Measurements from ENCODE around the gene PRSS12. TPM values are rescaled to one million over a fixed set of nuclear protein-coding genes. Genes with fewer than 3 reads are reported as not detected.

PRSS12 gene
- polyA plus RNA-seq, 3 donors: not detected

DNA sequence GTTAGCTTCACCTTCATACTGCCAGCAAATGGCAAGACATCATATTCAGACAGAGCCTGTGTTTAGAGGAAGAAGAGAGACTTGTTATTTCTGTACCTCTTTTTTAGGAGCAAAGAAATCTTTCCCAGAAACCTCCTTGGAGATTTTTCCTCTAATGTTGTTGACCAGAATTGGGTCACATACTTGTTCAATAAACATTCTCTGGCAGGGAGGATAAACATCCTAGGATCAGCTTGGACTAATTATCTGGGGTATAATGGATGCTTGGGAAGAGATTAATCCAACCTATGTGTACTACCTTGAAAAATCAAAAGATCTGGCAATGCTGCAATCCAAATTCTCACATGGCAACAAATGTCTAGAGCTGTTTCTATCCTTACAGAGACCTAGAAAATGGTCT is 8.4 kb upstream of the PRSS12 start:
- no peak overlapping the region for H3K27ac ChIP-seq (ENCODE audit: low read depth in 1 of 2, low read length in 2 of 2)
- peaks cover 2 to 4% of the 10 kb centered on the region in 2 donors for H3K27me3 ChIP-seq (ENCODE audit: control insufficient read depth in 2 of 2, insufficient read depth in 2 of 2, low read length in 2 of 2)
- H4K20me1 ChIP-seq (ENCODE audit: insufficient read depth, low read length): no peaks in the 10 kb centered on the region
- H3K27me3 Mint-ChIP-seq (ENCODE audit: low read depth in 3 of 3): peaks cover 2 to 14% (median 12%) of the 10 kb centered on the region in 3 donors
- no peaks in the 10 kb centered on the region for H3K79me2 ChIP-seq (ENCODE audit: insufficient read depth, low read length)
- H3K9me3 Mint-ChIP-seq: peaks cover 0 to 1% (median 0%) of the 10 kb centered on the region in 7 donors
- DNase-seq: no peak
- no peak overlapping the region for H3K27ac Mint-ChIP-seq
- H3K4me1 ChIP-seq (ENCODE audit: control insufficient read depth in 1 of 2, insufficient read depth in 2 of 2, low read length in 2 of 2): no peaks in the 10 kb centered on the region
- H3K4me2 ChIP-seq (replicated peaks; ENCODE audit: extremely low read depth, low read length, poor library complexity, severe bottlenecking): no peak overlapping the region
- H2AFZ ChIP-seq (ENCODE audit: insufficient read depth, low read depth, low read length, poor library complexity, severe bottlenecking): no peak overlapping the region
- H3K36me3 ChIP-seq (replicated peaks in 1 of 2; ENCODE audit: control insufficient read depth in 1 of 2, insufficient read depth in 2 of 2, low read length in 2 of 2): no peaks in the 10 kb centered on the region
- H3K9me3 ChIP-seq (replicated peaks in 1 of 2; ENCODE audit: control insufficient read depth in 1 of 2, insufficient read depth in 1 of 2, low read length in 2 of 2): no peaks in the 10 kb centered on the region
- H3K4me3 Mint-ChIP-seq: no peak overlapping the region
- no peak overlapping the region for H3K9ac ChIP-seq (ENCODE audit: insufficient read depth, low read length, poor library complexity, severe bottlenecking)
- no peaks in the 10 kb centered on the region for H3K4me1 Mint-ChIP-seq
- intact Hi-C loops (cut with micrococcal nuclease): no loop called here
- H3K4me3 ChIP-seq (replicated peaks in 1 of 3; ENCODE audit: low read depth in 2 of 3, low read length in 3 of 3): no peak overlapping the region
- no peaks in the 10 kb centered on the region for H3K36me3 Mint-ChIP-seq
- TF ChIP-seq, protein P1, sequence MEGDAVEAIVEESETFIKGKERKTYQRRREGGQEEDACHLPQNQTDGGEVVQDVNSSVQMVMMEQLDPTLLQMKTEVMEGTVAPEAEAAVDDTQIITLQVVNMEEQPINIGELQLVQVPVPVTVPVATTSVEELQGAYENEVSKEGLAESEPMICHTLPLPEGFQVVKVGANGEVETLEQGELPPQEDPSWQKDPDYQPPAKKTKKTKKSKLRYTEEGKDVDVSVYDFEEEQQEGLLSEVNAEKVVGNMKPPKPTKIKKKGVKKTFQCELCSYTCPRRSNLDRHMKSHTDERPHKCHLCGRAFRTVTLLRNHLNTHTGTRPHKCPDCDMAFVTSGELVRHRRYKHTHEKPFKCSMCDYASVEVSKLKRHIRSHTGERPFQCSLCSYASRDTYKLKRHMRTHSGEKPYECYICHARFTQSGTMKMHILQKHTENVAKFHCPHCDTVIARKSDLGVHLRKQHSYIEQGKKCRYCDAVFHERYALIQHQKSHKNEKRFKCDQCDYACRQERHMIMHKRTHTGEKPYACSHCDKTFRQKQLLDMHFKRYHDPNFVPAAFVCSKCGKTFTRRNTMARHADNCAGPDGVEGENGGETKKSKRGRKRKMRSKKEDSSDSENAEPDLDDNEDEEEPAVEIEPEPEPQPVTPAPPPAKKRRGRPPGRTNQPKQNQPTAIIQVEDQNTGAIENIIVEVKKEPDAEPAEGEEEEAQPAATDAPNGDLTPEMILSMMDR (IDR thresholded peaks at IDR 0.05): no peak

DNA sequence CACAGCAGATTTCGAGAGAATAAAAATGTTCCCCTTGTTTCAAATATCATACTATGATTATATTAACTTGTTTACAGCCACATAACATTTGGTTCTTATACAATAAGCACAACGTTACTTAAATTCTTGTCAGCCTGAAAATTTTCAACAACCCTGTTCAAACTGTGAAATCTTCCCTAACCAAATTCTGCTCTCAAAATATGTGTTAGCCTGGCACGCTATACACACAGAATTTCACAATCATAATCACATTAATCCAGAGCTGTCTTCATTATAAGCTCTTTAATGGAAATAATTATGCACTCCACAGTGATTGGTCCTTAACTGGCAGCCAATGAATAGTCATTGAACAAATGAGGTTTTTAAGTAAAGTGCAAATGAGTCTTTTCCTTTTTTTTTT is 7.3 kb upstream of the PRSS12 start:
- no peaks in the 10 kb centered on the region for H3K79me2 ChIP-seq (ENCODE audit: insufficient read depth, low read length)
- no peaks in the 10 kb centered on the region for H3K4me1 ChIP-seq (ENCODE audit: control insufficient read depth in 1 of 2, insufficient read depth in 2 of 2, low read length in 2 of 2)
- no peak overlapping the region for H3K9ac ChIP-seq (ENCODE audit: insufficient read depth, low read length, poor library complexity, severe bottlenecking)
- no peak overlapping the region for H2AFZ ChIP-seq (ENCODE audit: insufficient read depth, low read depth, low read length, poor library complexity, severe bottlenecking)
- Mint-ChIP-seq H3K4me3 (no peak overlapping the region), H3K9me3 (peaks cover 0 to 1% (median 0%) of the 10 kb centered on the region in 7 donors), H3K27me3 (ENCODE audit: low read depth in 3 of 3) (peaks cover 7 to 25% (median 23%) of the 10 kb centered on the region in 3 donors), H3K36me3 (no peaks in the 10 kb centered on the region), H3K27ac (no peak overlapping the region), H3K4me1 (no peaks in the 10 kb centered on the region)
- DNase-seq: no peak
- H3K27ac ChIP-seq (ENCODE audit: low read depth in 1 of 2, low read length in 2 of 2): no peak overlapping the region
- intact Hi-C loops (cut with micrococcal nuclease): no loop called here
- H3K4me2 ChIP-seq (replicated peaks; ENCODE audit: extremely low read depth, low read length, poor library complexity, severe bottlenecking): no peak overlapping the region
- no peaks in the 10 kb centered on the region for H3K9me3 ChIP-seq (replicated peaks in 1 of 2; ENCODE audit: control insufficient read depth in 1 of 2, insufficient read depth in 1 of 2, low read length in 2 of 2)
- no peaks in the 10 kb centered on the region for H3K36me3 ChIP-seq (replicated peaks in 1 of 2; ENCODE audit: control insufficient read depth in 1 of 2, insufficient read depth in 2 of 2, low read length in 2 of 2)
- H3K27me3 ChIP-seq (ENCODE audit: control insufficient read depth in 2 of 2, insufficient read depth in 2 of 2, low read length in 2 of 2): peaks cover 9 to 14% of the 10 kb centered on the region in 2 donors
- H3K4me3 ChIP-seq (replicated peaks in 1 of 3; ENCODE audit: low read depth in 2 of 3, low read length in 3 of 3): no peak overlapping the region
- TF ChIP-seq, protein P1 (IDR thresholded peaks at IDR 0.05): no peak
- WGBS (ENCODE audit: insufficient coverage): no CpG with 5 or more reads among the region's 3 CpGs
- no peaks in the 10 kb centered on the region for H4K20me1 ChIP-seq (ENCODE audit: insufficient read depth, low read length)
